GM23338 (cell line): ENCODE measurements around the gene HMGXB3. TPM values are rescaled to one million over a fixed set of nuclear protein-coding genes. Genes with fewer than 3 reads are reported as not detected.

Experiments used
- ATAC-seq: fragments of 200-7000 bp; cut with Tn5 transposase; 3 replicates; pipeline ENCODE4 v1.9.1; 2020
- DNase-seq: peaks from one replicate; pipeline ENCODE4 v3.0.0-alpha.2; 2015; ENCODE audit warnings: low spot score
- H2AFZ ChIP-seq: fragments of 200-600 bp; sonication (generic); 2 replicates; pipeline ENCODE4 v1.8.0; 2016; ENCODE audit warnings: antibody characterized with exemption, mild to moderate bottlenecking, moderate library complexity
- H3F3A ChIP-seq: fragments of 200-600 bp; sonication (generic); replicated peaks from 2 replicates; pipeline ENCODE4 v1.8.0; 2017; ENCODE audit warnings: antibody characterized with exemption, mixed run types, low read depth
- H3K27ac ChIP-seq: fragments of 200-600 bp; sonication (generic); 2 replicates; pipeline ENCODE4 v1.6.1; 2016; ENCODE audit warnings: low read depth
- H3K27me3 ChIP-seq: fragments of 200-600 bp; sonication (generic); 2 replicates; pipeline ENCODE4 v1.8.0; 2016; ENCODE audit warnings: mild to moderate bottlenecking, mixed run types, moderate library complexity; ENCODE audit not compliant: insufficient read depth
- H3K36me3 ChIP-seq: fragments of 200-600 bp; sonication (generic); 2 replicates; pipeline ENCODE4 v1.8.0; 2016; ENCODE audit warnings: mild to moderate bottlenecking; ENCODE audit not compliant: insufficient read depth
- H3K4me1 ChIP-seq: fragments of 200-600 bp; sonication (generic); 2 replicates; pipeline ENCODE4 v1.8.0; 2016; ENCODE audit warnings: mild to moderate bottlenecking, moderate library complexity; ENCODE audit not compliant: insufficient read depth
- H3K4me2 ChIP-seq: fragments of 200-600 bp; sonication (generic); 2 replicates; pipeline ENCODE4 v1.7.1; 2017; ENCODE audit warnings: mixed run types
- H3K4me3 ChIP-seq: fragments of 200-600 bp; sonication (generic); 2 replicates; pipeline ENCODE4 v1.6.1; 2016; ENCODE audit warnings: mixed run types
- H3K79me2 ChIP-seq: fragments of 200-600 bp; sonication (generic); replicated peaks from 2 replicates; pipeline ENCODE4 v1.8.0; 2017; ENCODE audit warnings: mild to moderate bottlenecking; ENCODE audit not compliant: insufficient read depth
- H3K9me2 ChIP-seq: fragments of 200-600 bp; sonication (generic); 2 replicates; pipeline ENCODE4 v1.8.0; 2017; ENCODE audit not compliant: insufficient read depth
- H4K20me1 ChIP-seq: fragments of 200-600 bp; sonication (generic); replicated peaks from 2 replicates; pipeline ENCODE4 v1.8.0; 2017; ENCODE audit warnings: mild to moderate bottlenecking; ENCODE audit not compliant: insufficient read depth
- H3K27ac Mint-ChIP-seq: 2 replicates; pipeline ENCODE4 v1.8.0; 2020; ENCODE audit warnings: inconsistent platforms, mild to moderate bottlenecking, moderate library complexity, mixed read lengths
- H3K27me3 Mint-ChIP-seq: 3 replicates; pipeline ENCODE4 v1.8.0; 2022; ENCODE audit warnings: low read depth, mild to moderate bottlenecking, moderate library complexity, mixed read lengths, inconsistent platforms; ENCODE audit not compliant: insufficient read depth, poor library complexity
- H3K36me3 Mint-ChIP-seq: 3 replicates; pipeline ENCODE4 v1.8.0; 2021; ENCODE audit warnings: low read depth, mild to moderate bottlenecking, inconsistent platforms, moderate library complexity, mixed read lengths
- H3K4me1 Mint-ChIP-seq: 3 replicates; pipeline ENCODE4 v1.8.0; 2020; ENCODE audit warnings: mild to moderate bottlenecking, inconsistent platforms, mixed read lengths
- H3K4me3 Mint-ChIP-seq: 3 replicates; pipeline ENCODE4 v1.8.0; 2021; ENCODE audit warnings: moderate library complexity, mild to moderate bottlenecking, inconsistent platforms, mixed read lengths
- H3K9me3 Mint-ChIP-seq: 3 replicates; pipeline ENCODE4 v1.8.0; 2020; ENCODE audit warnings: moderate library complexity, mild to moderate bottlenecking, inconsistent platforms, mixed read lengths
- CREB1 ChIP-seq: fragments of 250-450 bp; sonication (Bioruptor Pico); IDR thresholded peaks from 2 replicates; pipeline ENCODE4 v1.5.0; 2020; ENCODE audit warnings: low read depth, mild to moderate bottlenecking, moderate library complexity
- CTCF ChIP-seq, 2 experiments: fragments of 200-600 bp in 1 of 2; sonication (generic) in 1 of 2; conservative IDR thresholded peaks; 2 replicates each; pipeline versions ENCODE4 v1.5.1 to v1.6.1; 2016 to 2017; ENCODE audit warnings: antibody characterized with exemption in 2 of 2, low read depth in 2 of 2, mild to moderate bottlenecking in 2 of 2, moderate library complexity in 1 of 2
- ETS1 ChIP-seq: IDR thresholded peaks from 2 replicates; pipeline ENCODE4 v1.6.1; 2016; ENCODE audit warnings: antibody characterized with exemption
- EZH2 ChIP-seq: fragments of 200-600 bp; sonication (generic); IDR thresholded peaks from one replicate; pipeline ENCODE4 v1.8.0; 2017; ENCODE audit warnings: antibody characterized with exemption, mild to moderate bottlenecking, low read depth; ENCODE audit not compliant: unreplicated experiment
- JUNB ChIP-seq: IDR thresholded peaks from one replicate; pipeline ENCODE4 v1.6.1; 2016; ENCODE audit warnings: antibody characterized with exemption; ENCODE audit not compliant: unreplicated experiment
- POLR2AphosphoS5 ChIP-seq: IDR thresholded peaks from 2 replicates; pipeline ENCODE4 v1.6.1; 2016; ENCODE audit warnings: antibody characterized with exemption, low read depth
- REST ChIP-seq: IDR thresholded peaks from one replicate; pipeline ENCODE4 v1.6.1; 2018; ENCODE audit warnings: antibody characterized with exemption; ENCODE audit not compliant: unreplicated experiment
- ZNF114 ChIP-seq: fragments of 250-450 bp; sonication (Bioruptor Pico); IDR thresholded peaks from 2 replicates; pipeline ENCODE4 v1.5.0; 2020; ENCODE audit warnings: mild to moderate bottlenecking, moderate library complexity
- ZNF331 ChIP-seq: fragments of 250-450 bp; sonication (Bioruptor Pico); IDR thresholded peaks from 2 replicates; pipeline ENCODE4 v1.5.0; 2020; ENCODE audit warnings: low read depth, mild to moderate bottlenecking, moderate library complexity
- polyA plus RNA-seq: library from polyadenylated mRNA; unstranded; fragments of >200 nt; fragmentation: Nextera tagmentation; extraction: Ambion mirVana; gene quantifications from 2 replicates; pipeline ENCODE4 v1.2.1, GENCODE V29; 2016
- total RNA-seq: library from RNA; depleted of rRNA; stranded (reverse); fragments of >200 nt; shearing (Covaris generic); gene quantifications from 2 replicates; pipeline ENCODE4 v1.2.3, GENCODE V29; 2014

HMGXB3 gene
- total and polyA plus RNA-seq, 2 experiments from 2014 or later: 9.4 to 37.9 TPM

GRCh38 chr5:150022158-150022531, 21.6 kb downstream of the HMGXB3 start (continued):
- TF ChIP-seq REST: no peak

GRCh38 chr5:150022681-150023080, 22.1 kb downstream of the HMGXB3 start:
- Histone ChIP-seq H3K4me3 (no peak overlapping the region), H3K79me2 (no peaks in the 10 kb centered on the region; the same call in 1 of the 2 replicates), H3K36me3 (peaks cover 46% of the 10 kb centered on the region), H3K27ac (0 out of 2 replicates have a peak overlapping the region, but pooled peaks have one; percentile 57), H2AFZ (no peak overlapping the region), H3K4me1 (no peaks in the 10 kb centered on the region; the same call in 1 of the 2 replicates), H3K4me2 (no peak overlapping the region), H3K9me2 (no peaks in the 10 kb centered on the region), H3F3A (0 out of 2 replicates have a peak, but pooled peaks cover 2% of the 10 kb centered on the region), H3K27me3 (no peaks in the 10 kb centered on the region), H4K20me1 (no peaks in the 10 kb centered on the region; the same call in 1 of the 2 replicates)
- no peak for ATAC-seq
- DNase-seq: no peak
- peak overlapping the region; percentile 91 for H3K27ac Mint-ChIP-seq
- H3K36me3 Mint-ChIP-seq: peaks cover 69% of the 10 kb centered on the region
- H3K27me3 Mint-ChIP-seq: peaks cover 4% of the 10 kb centered on the region
- TF ChIP-seq ZNF114 (CRISPR knock-in tag): no peak
- TF ChIP-seq CTCF (conservative IDR thresholded peaks at IDR 0.05; ENCODE audit: low read depth in 2 of 2): no peak
- TF ChIP-seq CREB1 (CRISPR knock-in tag): no peak
- TF ChIP-seq ZNF331 (CRISPR knock-in tag): no peak
- no peak for TF ChIP-seq ETS1
- no peak for TF ChIP-seq POLR2AphosphoS5
- TF ChIP-seq JUNB: no peak
- TF ChIP-seq EZH2: no peak
- no peak overlapping the region for H3K4me3 Mint-ChIP-seq
- H3K4me1 Mint-ChIP-seq: peaks cover 20% of the 10 kb centered on the region
- H3K9me3 Mint-ChIP-seq: no peaks in the 10 kb centered on the region
